Measurements from ENCODE around the gene MYZAP. TPM values are rescaled to one million over a fixed set of nuclear protein-coding genes. Genes with fewer than 3 reads are reported as not detected.

Gene MYZAP
- total and polyA plus RNA-seq, 2 of the 13 experiments (the other 11 are each of a cell fraction or from before 2014, with no cell fraction given), result not detected

DNA sequence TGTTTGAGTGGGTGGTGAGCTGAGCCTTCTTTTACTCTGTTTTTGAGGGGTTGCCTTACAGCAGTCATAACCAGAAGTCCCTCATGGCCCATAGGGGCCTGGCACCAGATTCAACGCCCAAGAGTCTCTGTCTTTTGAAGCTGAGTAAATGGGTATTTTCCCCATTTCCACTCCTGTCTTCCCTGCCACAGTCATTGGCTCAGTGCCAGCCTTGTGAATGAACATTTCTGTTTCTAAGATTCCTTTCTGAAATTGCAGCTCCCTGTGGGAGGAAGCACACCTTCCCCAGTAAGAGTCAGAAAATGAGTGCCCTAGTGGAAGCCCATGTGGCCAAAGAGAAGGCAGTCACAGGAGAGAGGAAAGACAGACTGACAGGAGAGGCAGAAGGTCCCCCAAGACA lies 71.1 kb downstream of the MYZAP start (continued):
- TF ChIP-seq, protein P1, sequence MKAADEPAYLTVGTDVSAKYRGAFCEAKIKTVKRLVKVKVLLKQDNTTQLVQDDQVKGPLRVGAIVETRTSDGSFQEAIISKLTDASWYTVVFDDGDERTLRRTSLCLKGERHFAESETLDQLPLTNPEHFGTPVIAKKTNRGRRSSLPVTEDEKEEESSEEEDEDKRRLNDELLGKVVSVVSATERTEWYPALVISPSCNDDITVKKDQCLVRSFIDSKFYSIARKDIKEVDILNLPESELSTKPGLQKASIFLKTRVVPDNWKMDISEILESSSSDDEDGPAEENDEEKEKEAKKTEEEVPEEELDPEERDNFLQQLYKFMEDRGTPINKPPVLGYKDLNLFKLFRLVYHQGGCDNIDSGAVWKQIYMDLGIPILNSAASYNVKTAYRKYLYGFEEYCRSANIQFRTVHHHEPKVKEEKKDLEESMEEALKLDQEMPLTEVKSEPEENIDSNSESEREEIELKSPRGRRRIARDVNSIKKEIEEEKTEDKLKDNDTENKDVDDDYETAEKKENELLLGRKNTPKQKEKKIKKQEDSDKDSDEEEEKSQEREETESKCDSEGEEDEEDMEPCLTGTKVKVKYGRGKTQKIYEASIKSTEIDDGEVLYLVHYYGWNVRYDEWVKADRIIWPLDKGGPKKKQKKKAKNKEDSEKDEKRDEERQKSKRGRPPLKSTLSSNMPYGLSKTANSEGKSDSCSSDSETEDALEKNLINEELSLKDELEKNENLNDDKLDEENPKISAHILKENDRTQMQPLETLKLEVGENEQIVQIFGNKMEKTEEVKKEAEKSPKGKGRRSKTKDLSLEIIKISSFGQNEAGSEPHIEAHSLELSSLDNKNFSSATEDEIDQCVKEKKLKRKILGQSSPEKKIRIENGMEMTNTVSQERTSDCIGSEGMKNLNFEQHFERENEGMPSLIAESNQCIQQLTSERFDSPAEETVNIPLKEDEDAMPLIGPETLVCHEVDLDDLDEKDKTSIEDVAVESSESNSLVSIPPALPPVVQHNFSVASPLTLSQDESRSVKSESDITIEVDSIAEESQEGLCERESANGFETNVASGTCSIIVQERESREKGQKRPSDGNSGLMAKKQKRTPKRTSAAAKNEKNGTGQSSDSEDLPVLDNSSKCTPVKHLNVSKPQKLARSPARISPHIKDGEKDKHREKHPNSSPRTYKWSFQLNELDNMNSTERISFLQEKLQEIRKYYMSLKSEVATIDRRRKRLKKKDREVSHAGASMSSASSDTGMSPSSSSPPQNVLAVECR (CRISPR knock-in tag; IDR thresholded peaks at IDR 0.05; ENCODE audit: borderline replicate concordance), result no peak
- TF ChIP-seq, protein P2, sequence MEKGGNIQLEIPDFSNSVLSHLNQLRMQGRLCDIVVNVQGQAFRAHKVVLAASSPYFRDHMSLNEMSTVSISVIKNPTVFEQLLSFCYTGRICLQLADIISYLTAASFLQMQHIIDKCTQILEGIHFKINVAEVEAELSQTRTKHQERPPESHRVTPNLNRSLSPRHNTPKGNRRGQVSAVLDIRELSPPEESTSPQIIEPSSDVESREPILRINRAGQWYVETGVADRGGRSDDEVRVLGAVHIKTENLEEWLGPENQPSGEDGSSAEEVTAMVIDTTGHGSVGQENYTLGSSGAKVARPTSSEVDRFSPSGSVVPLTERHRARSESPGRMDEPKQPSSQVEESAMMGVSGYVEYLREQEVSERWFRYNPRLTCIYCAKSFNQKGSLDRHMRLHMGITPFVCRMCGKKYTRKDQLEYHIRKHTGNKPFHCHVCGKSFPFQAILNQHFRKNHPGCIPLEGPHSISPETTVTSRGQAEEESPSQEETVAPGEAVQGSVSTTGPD (CRISPR knock-in tag; IDR thresholded peaks at IDR 0.05), result no peak
- TF ChIP-seq, protein P3, sequence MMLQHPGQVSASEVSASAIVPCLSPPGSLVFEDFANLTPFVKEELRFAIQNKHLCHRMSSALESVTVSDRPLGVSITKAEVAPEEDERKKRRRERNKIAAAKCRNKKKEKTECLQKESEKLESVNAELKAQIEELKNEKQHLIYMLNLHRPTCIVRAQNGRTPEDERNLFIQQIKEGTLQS (CRISPR knock-in tag; IDR thresholded peaks at IDR 0.05), result no peak
- TF ChIP-seq, protein P4, sequence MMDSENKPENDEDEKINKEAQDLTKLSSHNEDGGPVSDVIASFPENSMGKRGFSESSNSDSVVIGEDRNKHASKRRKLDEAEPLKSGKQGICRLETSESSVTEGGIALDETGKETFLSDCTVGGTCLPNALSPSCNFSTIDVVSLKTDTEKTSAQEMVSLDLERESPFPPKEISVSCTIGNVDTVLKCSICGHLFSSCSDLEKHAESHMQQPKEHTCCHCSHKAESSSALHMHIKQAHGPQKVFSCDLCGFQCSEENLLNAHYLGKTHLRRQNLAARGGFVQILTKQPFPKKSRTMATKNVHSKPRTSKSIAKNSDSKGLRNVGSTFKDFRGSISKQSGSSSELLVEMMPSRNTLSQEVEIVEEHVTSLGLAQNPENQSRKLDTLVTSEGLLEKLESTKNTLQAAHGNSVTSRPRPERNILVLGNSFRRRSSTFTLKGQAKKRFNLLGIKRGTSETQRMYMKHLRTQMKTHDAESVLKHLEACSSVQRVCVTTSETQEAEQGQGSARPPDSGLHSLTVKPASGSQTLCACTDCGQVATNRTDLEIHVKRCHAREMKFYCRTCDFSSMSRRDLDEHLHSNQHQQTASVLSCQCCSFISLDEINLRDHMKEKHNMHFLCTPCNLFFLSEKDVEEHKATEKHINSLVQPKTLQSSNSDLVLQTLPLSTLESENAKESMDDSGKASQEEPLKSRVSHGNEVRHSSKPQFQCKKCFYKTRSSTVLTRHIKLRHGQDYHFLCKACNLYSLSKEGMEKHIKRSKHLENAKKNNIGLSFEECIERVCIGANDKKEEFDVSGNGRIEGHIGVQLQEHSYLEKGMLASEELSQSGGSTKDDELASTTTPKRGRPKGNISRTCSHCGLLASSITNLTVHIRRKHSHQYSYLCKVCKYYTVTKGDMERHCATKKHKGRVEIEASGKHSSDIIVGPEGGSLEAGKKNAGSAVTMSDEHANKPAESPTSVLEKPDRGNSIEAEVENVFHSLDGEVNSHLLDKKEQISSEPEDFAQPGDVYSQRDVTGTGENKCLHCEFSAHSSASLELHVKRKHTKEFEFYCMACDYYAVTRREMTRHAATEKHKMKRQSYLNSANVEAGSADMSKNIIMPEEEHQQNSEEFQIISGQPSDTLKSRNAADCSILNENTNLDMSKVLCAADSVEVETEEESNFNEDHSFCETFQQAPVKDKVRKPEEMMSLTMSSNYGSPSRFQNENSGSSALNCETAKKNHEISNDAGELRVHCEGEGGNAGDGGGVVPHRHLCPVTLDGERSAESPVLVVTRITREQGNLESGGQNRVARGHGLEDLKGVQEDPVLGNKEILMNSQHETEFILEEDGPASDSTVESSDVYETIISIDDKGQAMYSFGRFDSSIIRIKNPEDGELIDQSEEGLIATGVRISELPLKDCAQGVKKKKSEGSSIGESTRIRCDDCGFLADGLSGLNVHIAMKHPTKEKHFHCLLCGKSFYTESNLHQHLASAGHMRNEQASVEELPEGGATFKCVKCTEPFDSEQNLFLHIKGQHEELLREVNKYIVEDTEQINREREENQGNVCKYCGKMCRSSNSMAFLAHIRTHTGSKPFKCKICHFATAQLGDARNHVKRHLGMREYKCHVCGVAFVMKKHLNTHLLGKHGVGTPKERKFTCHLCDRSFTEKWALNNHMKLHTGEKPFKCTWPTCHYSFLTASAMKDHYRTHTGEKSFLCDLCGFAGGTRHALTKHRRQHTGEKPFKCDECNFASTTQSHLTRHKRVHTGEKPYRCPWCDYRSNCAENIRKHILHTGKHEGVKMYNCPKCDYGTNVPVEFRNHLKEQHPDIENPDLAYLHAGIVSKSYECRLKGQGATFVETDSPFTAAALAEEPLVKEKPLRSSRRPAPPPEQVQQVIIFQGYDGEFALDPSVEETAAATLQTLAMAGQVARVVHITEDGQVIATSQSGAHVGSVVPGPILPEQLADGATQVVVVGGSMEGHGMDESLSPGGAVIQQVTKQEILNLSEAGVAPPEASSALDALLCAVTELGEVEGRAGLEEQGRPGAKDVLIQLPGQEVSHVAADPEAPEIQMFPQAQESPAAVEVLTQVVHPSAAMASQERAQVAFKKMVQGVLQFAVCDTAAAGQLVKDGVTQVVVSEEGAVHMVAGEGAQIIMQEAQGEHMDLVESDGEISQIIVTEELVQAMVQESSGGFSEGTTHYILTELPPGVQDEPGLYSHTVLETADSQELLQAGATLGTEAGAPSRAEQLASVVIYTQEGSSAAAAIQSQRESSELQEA (CRISPR knock-in tag; IDR thresholded peaks at IDR 0.05; ENCODE audit: not compliant biosample characterization), result no peak
- TF ChIP-seq HOXA9 (CRISPR knock-in tag; IDR thresholded peaks at IDR 0.05; ENCODE audit: borderline replicate concordance), result no peak
